OCI-LY7 (cell line): ENCODE data around the gene ADORA2A. TPM values are rescaled to one million over a fixed set of nuclear protein-coding genes. Genes with fewer than 3 reads are reported as not detected.

Experiments
- BruUV-seq: library from RNA; stranded (reverse); fragments of 400-500 nt; replicated peaks from 2 replicates; lab custom pipeline; 2021; lab: Mats Ljungman, UMichigan
- CTCF ChIA-PET: fragments of 300-600 bp; sonication (Branson Sonifier 250); formaldehyde crosslinking; loops from one replicate; lab custom pipeline; 2022; ENCODE audit warnings: antibody characterized with exemption; ENCODE audit not compliant: unreplicated experiment; lab: Charles Lee
- POLR2A ChIA-PET: fragments of 300-600 bp; sonication (Branson Sonifier 250); formaldehyde crosslinking; loops from one replicate; lab custom pipeline; 2022; ENCODE audit warnings: antibody characterized with exemption; lab: Charles Lee
- DNase-seq: peaks from one replicate; pipeline ENCODE4 v3.0.0-alpha.2; 2015; ENCODE audit warnings: low spot score
- H2AFZ ChIP-seq: fragments of 200-600 bp; sonication (generic), shearing (Covaris generic); 2 replicates; pipeline ENCODE4 v1.6.1; 2014; ENCODE audit warnings: mild to moderate bottlenecking, antibody characterized with exemption, low read length, moderate library complexity
- H3K27ac ChIP-seq: fragments of 200-600 bp; sonication (generic); 2 replicates; pipeline ENCODE4 v1.5.1; 2014; ENCODE audit warnings: mixed run types, low read depth, mild to moderate bottlenecking, moderate library complexity, low read length, inconsistent platforms; ENCODE audit not compliant: poor library complexity, severe bottlenecking
- H3K36me3 ChIP-seq: fragments of 200-600 bp; sonication (generic); 2 replicates; pipeline ENCODE4 v1.6.1; 2014; ENCODE audit warnings: mild to moderate bottlenecking, antibody characterized with exemption, low read length, moderate library complexity, mixed read lengths; ENCODE audit not compliant: insufficient read depth
- H3K4me1 ChIP-seq: fragments of 200-600 bp; sonication (generic); 2 replicates; pipeline ENCODE4 v1.5.1; 2014; ENCODE audit warnings: mild to moderate bottlenecking, low read length; ENCODE audit not compliant: insufficient read depth, poor library complexity, severe bottlenecking
- H3K4me2 ChIP-seq: fragments of 200-600 bp; sonication (generic); 2 replicates; pipeline ENCODE4 v1.6.1; 2014; ENCODE audit warnings: mild to moderate bottlenecking, low read length
- H3K4me3 ChIP-seq: fragments of 200-600 bp; sonication (generic); 2 replicates; pipeline ENCODE4 v1.5.1; 2014; ENCODE audit warnings: mild to moderate bottlenecking, low read depth, low read length; ENCODE audit not compliant: poor library complexity, severe bottlenecking
- H3K79me2 ChIP-seq: fragments of 200-600 bp; sonication (generic); 2 replicates; pipeline ENCODE4 v1.6.1; 2016; ENCODE audit warnings: low read depth, mild to moderate bottlenecking, low read length, moderate library complexity, mixed read lengths; ENCODE audit not compliant: insufficient read depth
- H3K9me2 ChIP-seq: fragments of 200-600 bp; sonication (generic); 2 replicates; pipeline ENCODE4 v1.6.1; 2016; ENCODE audit warnings: mild to moderate bottlenecking, low read length, mixed read lengths; ENCODE audit not compliant: insufficient read depth
- H3K9me3 ChIP-seq: fragments of 200-600 bp; sonication (generic); 2 replicates; pipeline ENCODE4 v1.6.1; 2014; ENCODE audit warnings: mild to moderate bottlenecking, mixed run types, low read length, mixed read lengths
- H4K20me1 ChIP-seq: fragments of 200-600 bp; sonication (generic); 2 replicates; pipeline ENCODE4 v1.6.1; 2014; ENCODE audit warnings: mild to moderate bottlenecking, antibody characterized with exemption, low read length, moderate library complexity, mixed read lengths; ENCODE audit not compliant: insufficient read depth
- EZH2phosphoT487 ChIP-seq: fragments of 200-600 bp; sonication (generic); IDR thresholded peaks from 2 replicates; pipeline ENCODE4 v1.6.1; 2018; ENCODE audit warnings: low read depth, borderline replicate concordance, mild to moderate bottlenecking, mixed run types, antibody characterized with exemption, low read length, moderate library complexity, mixed read lengths
- intact Hi-C: fragments of 100-400 bp; cut with micrococcal nuclease; formaldehyde crosslinking; loops from one replicate; pipeline ENCODE4 v1.10.0; 2022; ENCODE audit not compliant: unreplicated experiment
- total RNA-seq, 2 experiments: library from RNA; depleted of rRNA in 1 of 2; stranded (reverse); fragments of >200 nt in 1 of 2; shearing (Covaris generic) in 1 of 2; gene quantifications; 2 replicates each; pipeline ENCODE4 v1.2.3, GENCODE V29; 2014 to 2022
- TF ChIP-seq, protein P1 (sequence below): fragments of 200-600 bp; sonication (generic); conservative IDR thresholded peaks from 2 replicates; pipeline ENCODE4 v1.5.1; 2014; ENCODE audit warnings: mild to moderate bottlenecking, antibody characterized with exemption, low read length, moderate library complexity, mixed read lengths

ADORA2A gene
- total RNA-seq, 2 experiments from 2014 or later = 35.0 to 35.7 TPM

DNA sequence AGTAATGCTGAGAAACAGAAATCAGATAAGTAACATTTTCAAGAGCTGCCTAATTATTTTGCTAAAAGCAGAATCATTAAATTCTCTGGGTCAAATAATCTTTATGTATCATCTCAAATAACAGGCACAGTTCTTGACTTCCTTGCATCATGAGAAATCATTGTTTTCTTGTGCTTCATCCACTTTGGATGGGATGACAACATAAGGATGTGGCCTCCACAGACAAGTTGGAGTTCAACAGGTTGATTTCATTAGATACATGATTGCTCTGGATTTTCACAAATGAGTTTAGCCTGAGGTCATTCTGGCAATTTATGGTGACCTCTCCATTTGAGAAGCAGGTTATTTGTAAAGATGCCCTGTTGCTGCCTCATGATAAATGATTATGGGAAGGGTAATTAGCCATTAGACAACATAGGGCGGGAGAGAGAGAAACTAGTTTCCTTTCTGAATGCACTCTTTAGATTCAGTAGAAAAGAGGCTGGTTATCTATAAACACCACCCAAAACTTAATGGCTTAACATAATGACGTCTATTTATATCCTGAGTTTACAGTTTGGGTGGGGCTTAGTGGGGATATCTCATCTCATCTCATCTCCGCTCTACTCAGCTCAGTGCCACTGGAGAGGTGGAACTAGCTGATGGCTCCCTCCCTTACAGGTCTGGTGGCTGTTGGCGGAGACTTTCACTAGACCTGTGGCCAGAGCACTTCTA, 35.0 kb upstream of the ADORA2A start:
- ChIA-PET POLR2A (interaction anchor here (0.6 kb wide), 1 partner anchor 45 kb away, joined by 3 read pairs; no protein-coding TSS in a partner anchor), CTCF (no interaction called here)
- Histone ChIP-seq H3K36me3 (peaks cover 64% of the 10 kb centered on the region), H4K20me1 (no peaks in the 10 kb centered on the region), H3K9me2 (no peaks in the 10 kb centered on the region), H3K9me3 (no peaks in the 10 kb centered on the region), H3K4me1 (peaks cover 7% of the 10 kb centered on the region), H3K4me2 (no peak overlapping the region), H3K79me2 (no peaks in the 10 kb centered on the region), H3K4me3 (no peak overlapping the region), H3K27ac (no peak overlapping the region), H2AFZ (no peak overlapping the region)
- TF ChIP-seq EZH2phosphoT487 = no peak
- TF ChIP-seq, protein P1, sequence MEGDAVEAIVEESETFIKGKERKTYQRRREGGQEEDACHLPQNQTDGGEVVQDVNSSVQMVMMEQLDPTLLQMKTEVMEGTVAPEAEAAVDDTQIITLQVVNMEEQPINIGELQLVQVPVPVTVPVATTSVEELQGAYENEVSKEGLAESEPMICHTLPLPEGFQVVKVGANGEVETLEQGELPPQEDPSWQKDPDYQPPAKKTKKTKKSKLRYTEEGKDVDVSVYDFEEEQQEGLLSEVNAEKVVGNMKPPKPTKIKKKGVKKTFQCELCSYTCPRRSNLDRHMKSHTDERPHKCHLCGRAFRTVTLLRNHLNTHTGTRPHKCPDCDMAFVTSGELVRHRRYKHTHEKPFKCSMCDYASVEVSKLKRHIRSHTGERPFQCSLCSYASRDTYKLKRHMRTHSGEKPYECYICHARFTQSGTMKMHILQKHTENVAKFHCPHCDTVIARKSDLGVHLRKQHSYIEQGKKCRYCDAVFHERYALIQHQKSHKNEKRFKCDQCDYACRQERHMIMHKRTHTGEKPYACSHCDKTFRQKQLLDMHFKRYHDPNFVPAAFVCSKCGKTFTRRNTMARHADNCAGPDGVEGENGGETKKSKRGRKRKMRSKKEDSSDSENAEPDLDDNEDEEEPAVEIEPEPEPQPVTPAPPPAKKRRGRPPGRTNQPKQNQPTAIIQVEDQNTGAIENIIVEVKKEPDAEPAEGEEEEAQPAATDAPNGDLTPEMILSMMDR = no peak
- DNase-seq = no peak
- BruUV-seq = no TSS peak
- intact Hi-C loops = no loop called here

DNA sequence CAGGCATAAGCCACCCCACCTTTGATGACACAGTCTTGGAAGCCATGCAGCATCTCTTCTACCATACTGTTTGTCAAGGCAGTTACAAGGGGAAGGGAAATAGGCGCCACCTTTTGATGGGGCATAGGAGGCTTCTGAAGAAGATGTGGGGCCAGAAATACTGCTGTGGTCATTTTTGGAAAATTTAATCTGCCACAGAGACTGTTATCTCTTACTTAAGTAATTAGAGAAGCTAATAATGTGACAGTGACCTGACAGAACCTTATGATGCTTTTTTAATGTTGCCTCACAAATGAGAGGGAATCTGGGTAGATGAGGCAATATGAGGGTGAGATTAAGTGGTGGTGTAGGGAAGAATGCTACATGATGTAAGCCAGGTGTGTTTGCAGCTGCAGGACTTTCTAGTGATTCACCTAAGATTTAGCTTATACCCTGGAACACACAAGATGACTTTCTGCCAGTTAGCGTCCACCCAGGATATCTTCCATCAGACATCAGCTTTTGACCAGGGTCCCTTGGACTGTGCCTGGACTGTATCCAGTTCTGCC, 34.3 kb upstream of the ADORA2A start:
- BruUV-seq = no TSS peak
- TF ChIP-seq, protein P1 = no peak
- no peak for TF ChIP-seq EZH2phosphoT487
- POLR2A ChIA-PET = interaction anchor here (0.5 kb wide), 1 partner anchor 63 kb away, joined by 3 read pairs; no protein-coding TSS in a partner anchor

DNA sequence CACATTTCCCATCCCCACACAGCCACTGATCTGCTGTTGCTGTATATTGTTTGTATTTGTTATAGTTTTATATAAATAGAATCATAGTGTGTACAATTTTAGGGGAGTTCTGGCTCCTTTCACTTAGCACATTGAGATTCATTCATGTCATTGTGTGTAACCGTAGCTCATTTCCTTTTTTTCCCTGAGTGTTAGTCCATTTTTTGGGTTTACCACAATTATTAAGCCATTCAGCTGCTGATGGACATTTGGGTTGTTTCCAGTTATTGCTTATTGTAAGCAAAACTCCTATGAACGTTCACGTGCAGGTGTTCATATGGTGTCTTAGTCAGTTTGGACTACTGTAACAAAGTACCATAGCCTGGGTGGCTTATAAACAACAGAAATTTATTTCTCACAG, 33.6 kb upstream of the ADORA2A start:
- Histone ChIP-seq H3K4me2 (no peak overlapping the region), H3K4me3 (no peak overlapping the region), H3K27ac (no peak overlapping the region), H3K9me2 (no peaks in the 10 kb centered on the region), H3K4me1 (peaks cover 20% of the 10 kb centered on the region), H3K36me3 (peaks cover 73% of the 10 kb centered on the region), H3K79me2 (no peaks in the 10 kb centered on the region), H2AFZ (no peak overlapping the region), H3K9me3 (no peaks in the 10 kb centered on the region), H4K20me1 (no peaks in the 10 kb centered on the region)
- POLR2A ChIA-PET = no interaction called here
- DNase-seq = no peak
- CTCF ChIA-PET = no interaction called here
- no peak for TF ChIP-seq EZH2phosphoT487
- TF ChIP-seq, protein P1 = no peak
- intact Hi-C loops = no loop called here
- no TSS peak for BruUV-seq

More for the DNA sequence above, 34.3 kb upstream of the ADORA2A start:
- H3K27ac ChIP-seq = no peak overlapping the region
- intact Hi-C loops = no loop called here
- H3K36me3 ChIP-seq = peaks cover 66% of the 10 kb centered on the region
- H3K4me3 ChIP-seq = no peak overlapping the region
- CTCF ChIA-PET = no interaction called here
- no peaks in the 10 kb centered on the region for H3K79me2 ChIP-seq
- H3K9me3 ChIP-seq = no peaks in the 10 kb centered on the region
- no peak for DNase-seq
- no peaks in the 10 kb centered on the region for H3K9me2 ChIP-seq
- peaks cover 12% of the 10 kb centered on the region for H3K4me1 ChIP-seq
- no peaks in the 10 kb centered on the region for H4K20me1 ChIP-seq
- H2AFZ ChIP-seq = no peak overlapping the region
- H3K4me2 ChIP-seq = no peak overlapping the region
